ENCODE measurements around the gene POLR2J. TPM values are rescaled to one million over a fixed set of nuclear protein-coding genes. Genes with fewer than 3 reads are reported as not detected.
A peak's percentile ranks its signal among the peaks of the same experiment; 100 is the strongest.
"Not testable (repeated sequence)": the region's sequence is repeated elsewhere in the genome, so short reads cannot be mapped to it uniquely, and the experiment has no call there.

Gene POLR2J
- total and polyA plus RNA-seq, 4 donors: 29.6 to 92.9 (median 63.0) TPM

GRCh38 chr7:102497308-102497707 is 18.6 kb upstream of the POLR2J start:
- H3K9me3 ChIP-seq (ENCODE audit: control insufficient read depth, low read length); ATAC-seq (ENCODE audit: low FRiP score); H3K4me3 ChIP-seq (ENCODE audit: low read length in 2 of 2); H3K27ac ChIP-seq (ENCODE audit: low read depth in 1 of 2, low read length in 2 of 2); H3K36me3 ChIP-seq (ENCODE audit: control insufficient read depth in 1 of 2, insufficient read depth in 2 of 2, low read length in 1 of 2); H3K4me1 ChIP-seq (ENCODE audit: control insufficient read depth in 1 of 2, insufficient read depth in 2 of 2, low read length in 2 of 2); intact Hi-C loops (cut with DNase I); H3K27me3 ChIP-seq (ENCODE audit: control insufficient read depth in 1 of 2, insufficient read depth in 2 of 2, low read length in 1 of 2): not testable (repeated sequence)
- peak in 1 of 2 donors; percentile 30 for DNase-seq
- 73 to 88% methylated on average over 1 of the region's 5 CpGs for WGBS, 2 donors

GRCh38 chr7:102496861-102497260 is 18.1 kb upstream of the POLR2J start:
- ATAC-seq (ENCODE audit: low FRiP score): not testable (repeated sequence)
- DNase-seq: peak in 1 of 2 donors; percentile 46

GRCh38 chr7:102494473-102495149 is 15.9 kb upstream of the POLR2J start:
- H3K27ac ChIP-seq (ENCODE audit: low read depth in 1 of 2, low read length in 2 of 2); H3K9me3 ChIP-seq (ENCODE audit: control insufficient read depth, low read length); intact Hi-C loops (cut with DNase I); H3K4me3 ChIP-seq (ENCODE audit: low read length in 2 of 2); H3K36me3 ChIP-seq (ENCODE audit: control insufficient read depth in 1 of 2, insufficient read depth in 2 of 2, low read length in 1 of 2); H3K27me3 ChIP-seq (ENCODE audit: control insufficient read depth in 1 of 2, insufficient read depth in 2 of 2, low read length in 1 of 2); DNase-seq; H3K4me1 ChIP-seq (ENCODE audit: control insufficient read depth in 1 of 2, insufficient read depth in 2 of 2, low read length in 2 of 2): not testable (repeated sequence)
- no CpG with 5 or more reads among the region's 67 CpGs for WGBS, 2 donors
- peak; percentile 26 for ATAC-seq (ENCODE audit: low FRiP score)

More at GRCh38 chr7:102496861-102497260, 18.1 kb upstream of the POLR2J start:
- 73 to 84% methylated on average over 3 of the region's 10 CpGs for whole genome bisulfite sequencing, 2 donors
- H3K4me1 ChIP-seq (ENCODE audit: control insufficient read depth in 1 of 2, insufficient read depth in 2 of 2, low read length in 2 of 2); H3K36me3 ChIP-seq (ENCODE audit: control insufficient read depth in 1 of 2, insufficient read depth in 2 of 2, low read length in 1 of 2); H3K4me3 ChIP-seq (ENCODE audit: low read length in 2 of 2); H3K9me3 ChIP-seq (ENCODE audit: control insufficient read depth, low read length); H3K27ac ChIP-seq (ENCODE audit: low read depth in 1 of 2, low read length in 2 of 2); H3K27me3 ChIP-seq (ENCODE audit: control insufficient read depth in 1 of 2, insufficient read depth in 2 of 2, low read length in 1 of 2); intact Hi-C loops (cut with DNase I): not testable (repeated sequence)

GRCh38 chr7:102494026-102494425 is 15.3 kb upstream of the POLR2J start:
- H3K4me3 ChIP-seq (ENCODE audit: low read length in 2 of 2); H3K9me3 ChIP-seq (ENCODE audit: control insufficient read depth, low read length); H3K36me3 ChIP-seq (ENCODE audit: control insufficient read depth in 1 of 2, insufficient read depth in 2 of 2, low read length in 1 of 2); H3K4me1 ChIP-seq (ENCODE audit: control insufficient read depth in 1 of 2, insufficient read depth in 2 of 2, low read length in 2 of 2); intact Hi-C loops (cut with DNase I); H3K27ac ChIP-seq (ENCODE audit: low read depth in 1 of 2, low read length in 2 of 2); H3K27me3 ChIP-seq (ENCODE audit: control insufficient read depth in 1 of 2, insufficient read depth in 2 of 2, low read length in 1 of 2); ATAC-seq (ENCODE audit: low FRiP score); DNase-seq: not testable (repeated sequence)
- 73 to 80% methylated on average over 4 to 8 of the region's 15 CpGs for WGBS, 2 donors

DNA sequence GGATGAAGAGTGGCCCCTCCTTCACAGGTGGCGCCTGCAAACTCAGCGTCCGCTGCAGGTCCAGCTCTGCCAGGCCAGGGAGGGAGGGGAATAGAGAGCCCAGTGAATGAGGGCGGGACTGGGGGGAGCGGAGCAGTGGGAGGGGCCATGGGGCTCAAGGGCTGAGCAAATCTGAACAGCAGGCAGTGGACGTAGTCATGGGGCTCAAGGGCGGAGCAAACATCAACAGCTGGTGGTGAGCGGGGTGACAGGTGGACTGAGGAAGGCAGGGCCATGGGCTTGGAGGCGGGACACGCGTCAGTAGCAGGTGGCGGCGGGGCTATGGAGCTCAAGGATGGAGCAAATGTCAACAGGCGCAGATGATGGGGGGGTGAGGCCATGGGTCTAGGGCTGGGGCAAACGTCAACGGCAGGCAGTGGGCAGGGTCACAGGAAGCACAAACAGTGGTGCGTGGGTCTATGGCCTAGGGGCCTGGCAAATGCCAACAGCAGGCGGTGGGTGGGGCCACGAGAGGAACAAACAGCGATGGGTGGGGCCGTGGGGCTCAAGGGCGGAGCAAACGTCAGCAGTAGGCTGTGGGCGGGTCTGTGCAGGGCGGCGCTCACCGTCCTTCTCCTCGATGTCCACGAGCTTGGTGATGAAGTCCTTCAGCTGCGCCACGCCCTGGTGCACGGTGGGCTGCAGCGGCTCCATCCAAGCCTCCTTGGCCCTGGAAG is 14.7 kb upstream of the POLR2J start:
- H3K4me1 ChIP-seq (ENCODE audit: control insufficient read depth in 1 of 2, insufficient read depth in 2 of 2, low read length in 2 of 2); H3K36me3 ChIP-seq (ENCODE audit: control insufficient read depth in 1 of 2, insufficient read depth in 2 of 2, low read length in 1 of 2); H3K27me3 ChIP-seq (ENCODE audit: control insufficient read depth in 1 of 2, insufficient read depth in 2 of 2, low read length in 1 of 2); H3K9me3 ChIP-seq (ENCODE audit: control insufficient read depth, low read length); H3K27ac ChIP-seq (ENCODE audit: low read depth in 1 of 2, low read length in 2 of 2); H3K4me3 ChIP-seq (ENCODE audit: low read length in 2 of 2); intact Hi-C loops (cut with DNase I); DNase-seq: not testable (repeated sequence)
- WGBS, 2 donors: no CpG with 5 or more reads among the region's 33 CpGs
- peak; percentile 72 for ATAC-seq (ENCODE audit: low FRiP score)

GRCh38 chr7:102490529-102491075 is 11.9 kb upstream of the POLR2J start:
- H3K36me3 ChIP-seq (ENCODE audit: control insufficient read depth in 1 of 2, insufficient read depth in 2 of 2, low read length in 1 of 2); H3K27ac ChIP-seq (ENCODE audit: low read depth in 1 of 2, low read length in 2 of 2); H3K27me3 ChIP-seq (ENCODE audit: control insufficient read depth in 1 of 2, insufficient read depth in 2 of 2, low read length in 1 of 2); intact Hi-C loops (cut with DNase I); H3K4me3 ChIP-seq (ENCODE audit: low read length in 2 of 2); H3K9me3 ChIP-seq (ENCODE audit: control insufficient read depth, low read length); H3K4me1 ChIP-seq (ENCODE audit: control insufficient read depth in 1 of 2, insufficient read depth in 2 of 2, low read length in 2 of 2): not testable (repeated sequence)
- WGBS, 2 donors: 85 to 92% methylated on average over 2 to 3 of the region's 12 CpGs
- DNase-seq (peak; percentile 44 to 84), ATAC-seq (ENCODE audit: low FRiP score) (peak; percentile 15)

DNA sequence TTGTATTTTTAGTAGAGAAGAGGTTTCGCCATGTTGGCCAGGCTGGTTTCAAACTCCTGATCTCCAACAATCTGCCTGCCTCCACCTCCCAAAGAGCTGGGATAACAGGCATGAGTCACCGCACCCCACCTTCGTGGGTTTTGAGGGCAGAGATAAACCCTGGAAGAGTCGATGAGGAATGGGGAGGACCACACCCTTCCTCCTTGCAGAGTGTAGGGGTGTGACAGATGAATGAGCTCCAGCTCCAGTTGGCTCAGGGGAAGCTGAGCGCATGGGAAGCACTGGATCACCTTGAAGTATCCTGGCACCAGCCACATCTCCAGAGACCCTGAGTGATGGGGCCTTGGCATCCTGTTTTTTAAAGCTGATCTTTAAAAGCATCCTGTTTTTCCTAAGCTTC is 5.6 kb upstream of the POLR2J start:
- intact Hi-C loops (cut with DNase I); H3K36me3 ChIP-seq (ENCODE audit: control insufficient read depth in 1 of 2, insufficient read depth in 2 of 2, low read length in 1 of 2); H3K27ac ChIP-seq (ENCODE audit: low read depth in 1 of 2, low read length in 2 of 2); H3K9me3 ChIP-seq (ENCODE audit: control insufficient read depth, low read length); DNase-seq; H3K4me1 ChIP-seq (ENCODE audit: control insufficient read depth in 1 of 2, insufficient read depth in 2 of 2, low read length in 2 of 2); H3K27me3 ChIP-seq (ENCODE audit: control insufficient read depth in 1 of 2, insufficient read depth in 2 of 2, low read length in 1 of 2); H3K4me3 ChIP-seq (ENCODE audit: low read length in 2 of 2); ATAC-seq (ENCODE audit: low FRiP score): not testable (repeated sequence)
- no CpG with 5 or more reads among the region's 5 CpGs for WGBS, 2 donors

GRCh38 chr7:102481962-102482361 is 3.2 kb upstream of the POLR2J start:
- H3K36me3 ChIP-seq (ENCODE audit: control insufficient read depth in 1 of 2, insufficient read depth in 2 of 2, low read length in 1 of 2); H3K27ac ChIP-seq (ENCODE audit: low read depth in 1 of 2, low read length in 2 of 2); H3K27me3 ChIP-seq (ENCODE audit: control insufficient read depth in 1 of 2, insufficient read depth in 2 of 2, low read length in 1 of 2); H3K9me3 ChIP-seq (ENCODE audit: control insufficient read depth, low read length); intact Hi-C loops (cut with DNase I); H3K4me3 ChIP-seq (ENCODE audit: low read length in 2 of 2); ATAC-seq (ENCODE audit: low FRiP score); DNase-seq; H3K4me1 ChIP-seq (ENCODE audit: control insufficient read depth in 1 of 2, insufficient read depth in 2 of 2, low read length in 2 of 2): not testable (repeated sequence)
- WGBS, 2 donors: no CpG with 5 or more reads among the region's 10 CpGs

All from aorta (tissue), 5 donors.